Measurements from ENCODE around the gene METTL24. TPM values are rescaled to one million over a fixed set of nuclear protein-coding genes. Genes with fewer than 3 reads are reported as not detected.

Gene METTL24, protein sequence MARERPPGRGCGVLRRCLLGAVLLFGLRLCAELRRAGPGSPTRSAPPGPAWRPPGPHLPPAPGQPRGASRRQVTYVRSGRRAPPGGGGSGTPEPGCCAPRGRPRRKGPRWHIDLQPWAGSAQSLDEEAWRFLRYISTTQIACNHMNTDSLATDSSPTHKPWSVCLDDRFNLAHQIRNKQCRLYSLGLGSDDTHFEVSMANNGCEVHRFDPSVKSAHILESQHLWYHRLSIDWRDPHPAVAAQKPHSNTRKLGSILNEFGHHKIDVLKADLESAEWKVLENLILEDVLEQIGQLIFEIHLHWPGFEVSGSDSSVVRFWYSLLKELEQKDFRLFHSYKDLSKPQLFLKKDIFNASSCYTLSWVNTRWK
- total RNA-seq, result 19.2 TPM
- polyA plus RNA-seq, result 4.3 TPM

DNA sequence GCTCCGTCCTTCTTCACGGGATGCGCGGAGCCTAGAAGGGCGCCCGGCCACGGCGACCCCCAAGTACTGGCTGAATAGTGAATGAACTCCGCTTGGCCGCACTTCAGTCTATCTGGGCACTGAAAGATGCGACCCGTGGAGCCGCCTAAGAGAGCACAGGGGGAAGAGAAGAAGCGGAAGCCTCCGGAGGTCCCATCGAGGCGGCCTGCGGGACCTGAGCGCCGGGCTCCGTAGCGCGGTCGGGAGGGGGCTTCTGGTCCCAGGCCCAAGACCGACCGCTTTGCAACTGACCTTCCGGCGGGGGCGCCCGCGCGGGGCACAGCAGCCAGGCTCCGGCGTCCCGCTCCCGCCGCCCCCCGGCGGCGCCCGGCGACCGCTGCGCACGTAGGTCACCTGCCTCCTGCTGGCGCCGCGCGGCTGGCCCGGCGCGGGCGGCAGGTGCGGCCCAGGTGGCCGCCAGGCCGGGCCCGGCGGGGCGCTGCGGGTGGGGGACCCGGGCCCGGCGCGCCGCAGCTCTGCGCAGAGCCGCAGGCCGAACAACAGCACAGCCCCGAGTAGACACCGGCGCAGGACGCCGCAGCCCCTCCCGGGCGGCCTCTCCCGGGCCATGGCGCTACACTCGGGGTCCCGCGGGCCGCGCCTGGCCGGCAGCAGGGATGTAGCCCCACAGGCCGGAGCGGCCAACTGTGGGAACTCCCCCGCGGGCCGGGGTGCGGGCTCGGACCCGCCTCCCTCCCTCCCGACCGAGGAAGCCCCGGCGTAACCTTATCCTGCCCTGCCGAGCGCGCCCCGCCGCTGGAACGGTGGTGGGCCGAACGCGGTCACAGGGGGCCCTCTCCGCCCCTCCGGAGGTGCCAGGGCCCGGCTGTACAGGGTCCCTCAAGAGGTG is at the start of gene METTL24:
Gene METTL24, minus strand, starts transcription at position 686 of the 889 bp plus-strand sequence. Its CDS starts 77 bp downstream, at position 609.
- H3K4me1 ChIP-seq (ENCODE audit: insufficient read depth), result no peaks in the 10 kb centered on the region
- no peaks in the 10 kb centered on the region for H3K36me3 ChIP-seq (ENCODE audit: insufficient read depth)
- H3K4me3 ChIP-seq (ENCODE audit: low read depth, low read length), result peak within 1 kb of the TSS; percentile 81
- WGBS, result under 1% methylated on average over 107 of the region's 107 CpGs
- peak within 1 kb of the TSS; percentile 87 for H3K27ac ChIP-seq (ENCODE audit: low read depth)
- DNase-seq (ENCODE audit: extremely low spot score), result no peak

- Histone ChIP-seq H3K27ac (ENCODE audit: low read depth) (no peak overlapping the region), H3K36me3 (ENCODE audit: insufficient read depth) (no peaks in the 10 kb centered on the region), H3K4me3 (ENCODE audit: low read depth, low read length) (no peak overlapping the region), H3K4me1 (ENCODE audit: insufficient read depth) (no peaks in the 10 kb centered on the region)
- WGBS, result 37% methylated on average over 8 of the region's 8 CpGs
- DNase-seq (ENCODE audit: extremely low spot score), result no peak
These were observed 46.5 kb upstream of the METTL24 start for GRCh38 chr6:110404607-110405006.

DNA sequence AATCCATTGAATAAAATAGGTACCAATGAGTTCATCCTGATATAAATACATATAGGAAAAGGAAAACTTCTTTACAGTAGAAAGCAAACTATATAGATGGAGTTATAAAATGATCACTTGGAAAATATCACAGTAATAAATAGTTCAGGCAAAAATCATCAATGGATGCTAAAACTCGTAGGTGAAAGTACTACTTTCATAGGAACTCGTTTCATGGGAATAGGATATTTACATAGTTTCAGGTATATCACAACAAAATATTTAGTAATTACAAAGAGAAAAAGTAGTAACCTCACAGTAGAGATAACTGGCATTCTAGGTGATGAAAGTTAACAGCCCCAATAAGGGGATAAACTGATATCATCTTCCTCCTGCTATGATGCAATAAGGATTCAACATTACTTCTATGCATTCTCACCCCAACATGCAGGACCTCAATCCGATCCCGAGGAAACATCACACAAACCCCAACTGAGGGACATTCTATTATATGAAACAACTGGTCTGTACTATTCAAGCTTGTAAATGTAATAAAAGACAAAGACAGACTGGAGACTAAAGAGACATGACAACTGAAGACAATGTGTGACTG is 43.5 kb upstream of the METTL24 start:
- H3K4me1 ChIP-seq (ENCODE audit: insufficient read depth), result no peaks in the 10 kb centered on the region
- no peak overlapping the region for H3K4me3 ChIP-seq (ENCODE audit: low read depth, low read length)
- H3K27ac ChIP-seq (ENCODE audit: low read depth), result no peak overlapping the region
- no peaks in the 10 kb centered on the region for H3K36me3 ChIP-seq (ENCODE audit: insufficient read depth)
- WGBS, result 89% methylated on average over 4 of the region's 4 CpGs
- no peak for DNase-seq (ENCODE audit: extremely low spot score)

DNA sequence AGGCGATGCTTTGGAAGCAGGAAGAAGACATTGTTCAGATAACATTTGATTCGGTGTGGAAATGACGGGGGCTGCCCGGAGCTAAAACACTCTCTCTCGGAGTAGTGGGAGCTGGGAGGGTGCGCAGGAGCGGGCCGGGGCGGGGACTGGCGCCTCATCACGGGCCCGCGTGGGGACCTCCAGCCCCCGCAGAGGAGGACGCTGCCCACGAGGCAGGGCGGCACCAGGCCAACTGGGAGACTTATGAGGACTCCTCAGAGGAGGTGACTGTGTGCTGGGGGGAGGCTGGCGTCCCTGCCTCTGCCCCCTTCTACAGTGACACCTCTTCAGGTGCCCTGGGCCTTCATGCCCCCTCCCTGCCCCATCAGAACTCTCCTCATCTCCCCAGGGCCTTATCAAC is 42.1 kb upstream of the METTL24 start:
- 67% methylated on average over 18 of the region's 18 CpGs for WGBS
- no peaks in the 10 kb centered on the region for H3K4me1 ChIP-seq (ENCODE audit: insufficient read depth)
- H3K4me3 ChIP-seq (ENCODE audit: low read depth, low read length), result peak overlapping the region; percentile 34
- no peak for DNase-seq (ENCODE audit: extremely low spot score)
- H3K36me3 ChIP-seq (ENCODE audit: insufficient read depth), result no peaks in the 10 kb centered on the region
- H3K27ac ChIP-seq (ENCODE audit: low read depth), result no peak overlapping the region

- no peak overlapping the region for H3K27ac ChIP-seq (ENCODE audit: low read depth)
- DNase-seq (ENCODE audit: extremely low spot score), result no peak
These were observed 41.3 kb upstream of the METTL24 start for GRCh38 chr6:110399219-110400071.

GRCh38 chr6:110398778-110399177 is 40.6 kb upstream of the METTL24 start:
- Histone ChIP-seq H3K27ac (ENCODE audit: low read depth) (no peak overlapping the region), H3K4me3 (ENCODE audit: low read depth, low read length) (no peak overlapping the region), H3K36me3 (ENCODE audit: insufficient read depth) (no peaks in the 10 kb centered on the region), H3K4me1 (ENCODE audit: insufficient read depth) (no peaks in the 10 kb centered on the region)
- no peak for DNase-seq (ENCODE audit: extremely low spot score)
- WGBS, result 94% methylated on average over 4 of the region's 4 CpGs

More at GRCh38 chr6:110399219-110400071, 41.3 kb upstream of the METTL24 start:
- Histone ChIP-seq H3K36me3 (ENCODE audit: insufficient read depth) (no peaks in the 10 kb centered on the region), H3K4me3 (ENCODE audit: low read depth, low read length) (peak overlapping the region; percentile 34), H3K4me1 (ENCODE audit: insufficient read depth) (no peaks in the 10 kb centered on the region)
- 31% methylated on average over 43 of the region's 43 CpGs for WGBS

DNA sequence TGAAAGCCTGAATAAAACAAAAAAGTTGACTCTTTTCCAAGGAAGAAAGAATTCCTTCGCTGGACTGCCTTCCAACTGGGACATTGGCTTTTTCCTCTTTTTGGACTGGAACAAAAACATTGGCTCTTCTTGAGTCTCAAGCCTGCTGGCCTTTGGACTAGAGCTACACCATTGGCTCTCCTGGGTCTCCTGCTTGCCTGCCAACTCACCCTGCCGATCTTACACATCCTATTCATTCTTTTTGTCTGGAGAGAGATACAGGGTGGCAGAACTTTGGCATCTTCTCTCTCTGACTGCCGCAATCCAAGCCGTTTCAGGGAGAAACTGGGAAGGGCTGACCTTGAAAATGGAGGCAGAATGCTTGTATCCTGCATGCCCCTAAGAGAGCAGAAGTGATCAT is 37.1 kb upstream of the METTL24 start:
- DNase-seq (ENCODE audit: extremely low spot score), result no peak
- H3K4me1 ChIP-seq (ENCODE audit: insufficient read depth), result no peaks in the 10 kb centered on the region
- no peak overlapping the region for H3K4me3 ChIP-seq (ENCODE audit: low read depth, low read length)
- H3K36me3 ChIP-seq (ENCODE audit: insufficient read depth), result no peaks in the 10 kb centered on the region
- 41% methylated on average over 4 of the region's 4 CpGs for WGBS
- no peak overlapping the region for H3K27ac ChIP-seq (ENCODE audit: low read depth)

DNA sequence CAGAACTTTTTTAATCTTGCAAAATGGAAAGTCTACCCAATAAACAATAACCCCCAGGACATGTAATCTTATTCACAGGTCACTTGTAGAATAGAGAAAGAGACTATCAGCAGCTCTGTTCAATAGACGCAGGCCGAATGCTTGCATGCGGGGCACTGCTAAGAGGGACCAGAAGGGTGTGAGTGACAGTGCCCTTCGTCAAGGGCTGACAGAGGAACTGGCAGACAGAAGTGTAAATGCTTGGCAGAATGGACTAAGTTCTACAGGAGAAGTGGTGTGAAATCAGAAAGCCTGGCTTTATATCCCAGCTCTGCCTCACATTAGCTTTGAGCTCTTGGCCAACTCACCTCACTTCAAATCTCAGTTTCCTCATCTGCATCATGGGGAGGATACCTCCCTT is 36.3 kb upstream of the METTL24 start:
- no peak overlapping the region for H3K4me3 ChIP-seq (ENCODE audit: low read depth, low read length)
- no peaks in the 10 kb centered on the region for H3K36me3 ChIP-seq (ENCODE audit: insufficient read depth)
- H3K4me1 ChIP-seq (ENCODE audit: insufficient read depth), result no peaks in the 10 kb centered on the region
- no peak overlapping the region for H3K27ac ChIP-seq (ENCODE audit: low read depth)
- WGBS, result 98% methylated on average over 4 of the region's 4 CpGs
- DNase-seq (ENCODE audit: extremely low spot score), result no peak

DNA sequence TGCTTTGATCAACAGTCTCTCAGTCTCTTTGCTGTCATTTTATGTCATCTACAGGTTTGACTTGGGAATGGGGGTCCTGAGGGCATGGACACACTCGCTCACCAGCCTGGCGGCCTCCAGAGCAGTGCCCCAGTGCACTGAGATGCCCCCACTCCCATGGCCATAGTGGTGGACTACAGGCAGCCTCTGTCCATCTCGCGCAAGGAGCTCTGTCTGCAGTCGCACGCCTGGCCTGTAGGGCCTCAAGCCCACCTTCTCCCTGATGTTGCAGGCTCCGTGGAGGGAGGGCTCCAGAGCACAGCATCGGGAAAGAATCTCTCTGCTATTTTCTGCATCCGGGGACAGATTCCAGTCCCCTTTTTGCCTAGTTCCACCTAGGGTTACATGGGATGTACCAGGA is 34.6 kb upstream of the METTL24 start:
- no peak overlapping the region for H3K4me3 ChIP-seq (ENCODE audit: low read depth, low read length)
- no peaks in the 10 kb centered on the region for H3K36me3 ChIP-seq (ENCODE audit: insufficient read depth)
- 67% methylated on average over 9 of the region's 9 CpGs for WGBS
- H3K4me1 ChIP-seq (ENCODE audit: insufficient read depth), result no peaks in the 10 kb centered on the region
- H3K27ac ChIP-seq (ENCODE audit: low read depth), result no peak overlapping the region
- no peak for DNase-seq (ENCODE audit: extremely low spot score)

DNA sequence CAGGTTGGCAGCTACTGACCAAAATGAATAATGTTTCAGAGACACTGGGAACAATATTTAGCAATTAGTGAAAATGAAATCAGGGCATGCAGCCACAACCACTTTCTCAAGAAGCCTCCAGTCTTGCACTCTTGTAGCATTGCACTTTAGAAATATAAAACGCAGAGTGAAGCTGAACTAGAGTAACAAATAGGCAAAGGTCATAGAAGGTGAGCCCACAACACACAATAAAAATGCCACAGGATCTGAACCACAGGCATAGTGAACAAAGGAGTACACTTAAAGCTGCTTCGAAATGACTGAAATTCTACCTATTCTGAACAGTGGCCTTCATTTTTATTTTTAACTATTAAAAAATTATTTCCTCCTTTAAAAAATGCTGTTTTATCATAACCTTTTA is 32.3 kb upstream of the METTL24 start:
- Histone ChIP-seq H3K27ac (ENCODE audit: low read depth) (no peak overlapping the region), H3K4me1 (ENCODE audit: insufficient read depth) (no peaks in the 10 kb centered on the region), H3K36me3 (ENCODE audit: insufficient read depth) (no peaks in the 10 kb centered on the region), H3K4me3 (ENCODE audit: low read depth, low read length) (no peak overlapping the region)
- 25% methylated on average over 2 of the region's 2 CpGs for WGBS
- DNase-seq (ENCODE audit: extremely low spot score), result no peak

DNA sequence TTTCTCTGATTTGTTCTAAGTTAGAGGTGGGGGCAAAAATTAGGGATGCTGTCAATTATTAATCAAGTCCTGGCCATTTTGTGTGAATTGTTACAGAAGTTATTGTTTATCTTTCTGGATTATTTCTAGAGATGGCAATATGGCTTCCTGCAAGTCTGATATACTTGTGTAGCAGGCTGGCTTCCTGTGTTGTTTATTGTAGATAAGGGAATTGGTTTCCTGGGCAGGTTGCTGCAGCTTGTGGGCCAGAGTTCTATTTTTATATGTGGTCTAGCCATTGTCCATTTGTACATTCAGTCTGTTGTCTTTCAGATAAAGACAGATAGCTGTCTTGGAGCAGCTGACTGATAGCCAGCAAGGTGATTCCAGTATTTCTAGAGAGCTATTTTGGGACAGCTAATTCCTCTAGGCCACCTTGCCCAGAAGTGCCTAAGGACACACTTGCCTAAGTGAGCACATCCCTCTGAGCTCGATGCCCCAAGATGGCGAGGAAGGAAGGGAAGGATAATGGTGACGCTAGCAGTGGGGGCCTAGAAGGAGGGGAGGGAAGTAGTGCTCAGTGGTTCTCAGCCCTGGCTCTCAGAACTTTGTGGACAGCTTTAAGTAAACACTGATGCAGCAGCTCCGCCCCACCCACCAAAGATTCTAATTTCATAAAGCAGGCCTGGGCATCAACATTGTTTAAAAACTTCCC is 31.7 kb upstream of the METTL24 start:
- H3K4me1 ChIP-seq (ENCODE audit: insufficient read depth), result no peaks in the 10 kb centered on the region
- H3K27ac ChIP-seq (ENCODE audit: low read depth), result no peak overlapping the region
- WGBS, result 74% methylated on average over 4 of the region's 4 CpGs
- H3K4me3 ChIP-seq (ENCODE audit: low read depth, low read length), result no peak overlapping the region
- DNase-seq (ENCODE audit: extremely low spot score), result no peak
- H3K36me3 ChIP-seq (ENCODE audit: insufficient read depth), result no peaks in the 10 kb centered on the region

DNA sequence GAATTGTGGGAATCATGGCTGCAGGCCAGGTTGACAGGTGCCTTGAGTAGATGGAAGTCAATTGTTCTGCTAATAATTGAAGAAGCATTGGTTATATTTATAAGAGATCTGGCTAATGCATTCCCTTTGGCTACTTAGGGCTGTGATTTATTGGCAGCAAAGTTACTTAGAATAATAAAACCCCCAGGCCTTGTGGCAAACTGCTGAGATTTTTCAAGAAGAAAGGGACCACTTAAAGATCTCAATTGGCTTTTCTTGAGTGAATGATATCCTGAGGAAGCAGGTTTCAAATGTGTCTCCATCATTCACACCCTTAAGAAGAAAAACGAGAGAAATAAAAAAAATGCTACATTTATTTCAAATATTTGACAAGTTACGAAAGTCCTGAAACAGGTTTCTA is 29.8 kb upstream of the METTL24 start:
- Histone ChIP-seq H3K4me3 (ENCODE audit: low read depth, low read length) (no peak overlapping the region), H3K27ac (ENCODE audit: low read depth) (no peak overlapping the region), H3K4me1 (ENCODE audit: insufficient read depth) (no peaks in the 10 kb centered on the region), H3K36me3 (ENCODE audit: insufficient read depth) (no peaks in the 10 kb centered on the region)
- whole genome bisulfite sequencing, result 87% methylated on average over 2 of the region's 2 CpGs
- DNase-seq (ENCODE audit: extremely low spot score), result no peak
